HEK293 (cell line): Measurements from ENCODE around the gene ADA.

ENCODE experiments used
- CTCF ChIA-PET: fragments of 350-600 bp; formaldehyde crosslinking; extraction: SDS; loops from one replicate; lab custom pipeline; 2021; ENCODE audit warnings: antibody characterized with exemption; lab: Yijun Ruan, JAX
- POLR2A ChIA-PET: fragments of 300-600 bp; formaldehyde crosslinking; extraction: SDS; loops from one replicate; lab custom pipeline; 2020; ENCODE audit warnings: antibody characterized with exemption, inconsistent platforms; lab: Yijun Ruan, JAX
- H3K27ac ChIP-seq: fragments of 200-500 bp; sonication (Bioruptor generic); 2 replicates; pipeline ENCODE4 v1.5.1; 2014; ENCODE audit warnings: low read depth, low read length, control low read depth, inconsistent platforms; ENCODE audit errors: extremely low read depth
- H3K36me3 ChIP-seq, 2 experiments: fragments of 200-500 bp in 1 of 2; sonication (Bioruptor generic) in 1 of 2; 1 replicate in 1 of 2; 2 replicates in 1 of 2; pipeline ENCODE4 v1.5.1; 2014 to 2017; ENCODE audit warnings: inconsistent platforms in 2 of 2, low read length in 2 of 2; ENCODE audit not compliant: control insufficient read depth in 2 of 2, insufficient read depth in 1 of 2
- H3K4me1 ChIP-seq: fragments of 200-500 bp; sonication (Bioruptor generic); 2 replicates; pipeline ENCODE4 v1.5.1; 2014; ENCODE audit warnings: mild to moderate bottlenecking, low read length, inconsistent platforms; ENCODE audit not compliant: control insufficient read depth, insufficient read depth
- H3K4me3 ChIP-seq: 2 replicates; pipeline ENCODE4 v1.5.1; 2011; ENCODE audit warnings: low read depth, mild to moderate bottlenecking, control low read depth, low read length, moderate library complexity
- H3K9me3 ChIP-seq: fragments of 200-500 bp; sonication (Bioruptor generic); 2 replicates; pipeline ENCODE4 v1.5.1; 2014; ENCODE audit warnings: low read depth, low read length, inconsistent platforms; ENCODE audit not compliant: control insufficient read depth, insufficient read depth
- GLI2 ChIP-seq: fragments of 450-650 bp; formaldehyde crosslinking; IDR thresholded peaks from 2 replicates; pipeline ENCODE4; 2017; ENCODE audit warnings: missing biosample characterization, missing genetic modification characterization, low read depth, borderline replicate concordance
- IKZF3 ChIP-seq: fragments of 450-650 bp; IDR thresholded peaks from 2 replicates; pipeline ENCODE4 v1.5.0; 2018; ENCODE audit warnings: missing biosample characterization, mild to moderate bottlenecking, missing genetic modification characterization, moderate library complexity
- ZBTB1 ChIP-seq: fragments of 450-650 bp; formaldehyde crosslinking; IDR thresholded peaks from 2 replicates; pipeline ENCODE4 v1.5.1; 2016; ENCODE audit warnings: missing biosample characterization, missing genetic modification characterization
- ZEB2 ChIP-seq: fragments of 450-650 bp; formaldehyde crosslinking; IDR thresholded peaks from 2 replicates; pipeline ENCODE4 v1.5.1; 2016; ENCODE audit warnings: missing biosample characterization, missing genetic modification characterization
- ZNF560 ChIP-seq: fragments of 450-650 bp; formaldehyde crosslinking; IDR thresholded peaks from 2 replicates; pipeline ENCODE4 v1.5.1; 2017; ENCODE audit warnings: missing biosample characterization, missing genetic modification characterization, borderline replicate concordance
- ZNF585B ChIP-seq: fragments of 450-650 bp; formaldehyde crosslinking; IDR thresholded peaks from 2 replicates; pipeline ENCODE4 v1.5.1; 2016; ENCODE audit warnings: missing biosample characterization, missing genetic modification characterization
- ZNF621 ChIP-seq: fragments of 450-650 bp; formaldehyde crosslinking; IDR thresholded peaks from 2 replicates; pipeline ENCODE4 v1.5.1; 2017; ENCODE audit warnings: missing biosample characterization, missing genetic modification characterization
- ZNF629 ChIP-seq: fragments of 450-650 bp; formaldehyde crosslinking; IDR thresholded peaks from 2 replicates; pipeline ENCODE4 v1.5.1; 2017; ENCODE audit warnings: missing biosample characterization, missing genetic modification characterization
- ZNF670 ChIP-seq: fragments of 450-650 bp; formaldehyde crosslinking; IDR thresholded peaks from 2 replicates; pipeline ENCODE4 v1.5.1; 2016; ENCODE audit warnings: missing biosample characterization, missing genetic modification characterization, low read depth
- TF ChIP-seq, protein P1 (sequence below): fragments of 450-650 bp; formaldehyde crosslinking; IDR thresholded peaks from 2 replicates; pipeline ENCODE4 v1.5.1; 2016; ENCODE audit warnings: missing biosample characterization, missing genetic modification characterization
- TF ChIP-seq, protein P2 (sequence below): fragments of 450-650 bp; formaldehyde crosslinking; IDR thresholded peaks from 2 replicates; pipeline ENCODE4 v1.5.1; 2016; ENCODE audit warnings: missing biosample characterization, missing genetic modification characterization
- TF ChIP-seq, protein P3 (sequence below): fragments of 450-650 bp; formaldehyde crosslinking; IDR thresholded peaks from 2 replicates; pipeline ENCODE4 v1.5.1; 2016; ENCODE audit warnings: missing biosample characterization, missing genetic modification characterization
- TF ChIP-seq, protein P4 (sequence below): fragments of 450-650 bp; formaldehyde crosslinking; IDR thresholded peaks from 2 replicates; pipeline ENCODE4 v1.5.1; 2016; ENCODE audit warnings: missing biosample characterization, missing genetic modification characterization

Gene ADA

DNA sequence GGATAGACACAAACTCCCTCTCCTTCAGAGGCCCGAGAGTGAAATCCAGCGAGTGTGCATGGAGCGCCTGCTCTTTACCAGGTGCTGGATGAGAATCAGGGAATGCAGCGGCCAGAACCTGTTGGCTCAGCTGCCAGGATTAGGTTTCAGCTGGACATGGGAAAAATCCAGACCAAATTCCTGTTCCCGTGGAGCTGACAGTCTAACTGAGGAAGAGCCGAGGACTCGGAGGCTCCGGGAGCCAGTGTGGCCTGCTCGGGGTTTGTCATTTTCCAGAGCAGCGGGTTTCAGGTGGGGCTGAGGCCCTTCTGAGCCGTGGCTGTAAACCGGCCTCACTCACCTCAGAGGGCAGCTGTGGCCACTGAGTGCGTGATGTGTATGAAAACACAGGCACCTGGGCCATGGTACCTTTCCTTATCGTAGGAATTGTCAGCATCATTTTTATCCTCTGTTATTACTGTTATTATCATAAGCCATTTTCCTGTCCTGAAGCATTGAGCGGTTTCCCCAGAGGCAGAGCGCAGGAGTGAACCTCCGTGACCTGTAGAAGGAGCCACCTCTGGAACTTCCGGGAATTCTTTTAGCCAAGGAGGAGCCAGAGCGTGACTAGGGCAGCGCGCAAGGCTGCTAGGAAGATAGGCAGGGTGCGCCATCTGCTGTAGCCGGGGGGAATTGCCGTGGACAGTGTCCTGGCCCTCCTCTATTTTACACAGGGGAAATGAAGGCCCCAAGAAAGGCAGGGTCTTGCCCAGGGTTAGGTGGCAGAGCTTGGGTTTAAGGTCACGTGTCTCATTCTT, 41.8 kb downstream of the ADA start (continued):
- TF ChIP-seq ZNF585B (tag by site-specific recombination), result no peak
- no peak for TF ChIP-seq ZNF621 (tag by site-specific recombination)
- no peak for TF ChIP-seq ZNF560 (tag by site-specific recombination)

DNA sequence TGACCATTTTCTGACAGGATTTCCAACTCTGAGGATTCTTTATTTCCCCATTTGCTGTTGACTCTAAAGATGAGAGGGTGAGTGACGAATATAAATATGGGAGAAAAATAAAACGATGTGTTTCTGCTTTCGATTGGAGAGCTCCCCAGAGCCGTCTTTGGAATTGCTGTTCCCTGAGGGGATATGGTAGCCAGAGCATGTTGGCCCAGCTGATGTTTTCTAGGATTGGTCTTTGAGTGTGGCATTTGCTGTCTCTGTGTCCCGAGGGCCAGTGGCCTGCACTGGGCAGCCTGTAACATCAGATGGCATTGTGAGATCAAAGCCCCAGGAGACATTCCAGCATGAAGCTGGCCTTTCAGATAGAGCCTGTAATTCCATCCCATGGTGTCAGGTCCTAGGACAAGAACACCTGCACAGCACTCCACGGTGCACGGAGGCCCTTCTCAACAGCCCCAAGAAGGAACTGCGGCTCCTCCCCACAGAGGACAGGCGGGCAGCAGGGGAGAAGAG, 42.4 kb downstream of the ADA start:
- POLR2A ChIA-PET, result no interaction called here
- TF ChIP-seq, protein P1, sequence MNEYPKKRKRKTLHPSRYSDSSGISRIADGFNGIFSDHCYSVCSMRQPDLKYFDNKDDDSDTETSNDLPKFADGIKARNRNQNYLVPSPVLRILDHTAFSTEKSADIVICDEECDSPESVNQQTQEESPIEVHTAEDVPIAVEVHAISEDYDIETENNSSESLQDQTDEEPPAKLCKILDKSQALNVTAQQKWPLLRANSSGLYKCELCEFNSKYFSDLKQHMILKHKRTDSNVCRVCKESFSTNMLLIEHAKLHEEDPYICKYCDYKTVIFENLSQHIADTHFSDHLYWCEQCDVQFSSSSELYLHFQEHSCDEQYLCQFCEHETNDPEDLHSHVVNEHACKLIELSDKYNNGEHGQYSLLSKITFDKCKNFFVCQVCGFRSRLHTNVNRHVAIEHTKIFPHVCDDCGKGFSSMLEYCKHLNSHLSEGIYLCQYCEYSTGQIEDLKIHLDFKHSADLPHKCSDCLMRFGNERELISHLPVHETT (tag by site-specific recombination), result no peak
- TF ChIP-seq ZNF670 (tag by site-specific recombination), result no peak
- TF ChIP-seq, protein P2, sequence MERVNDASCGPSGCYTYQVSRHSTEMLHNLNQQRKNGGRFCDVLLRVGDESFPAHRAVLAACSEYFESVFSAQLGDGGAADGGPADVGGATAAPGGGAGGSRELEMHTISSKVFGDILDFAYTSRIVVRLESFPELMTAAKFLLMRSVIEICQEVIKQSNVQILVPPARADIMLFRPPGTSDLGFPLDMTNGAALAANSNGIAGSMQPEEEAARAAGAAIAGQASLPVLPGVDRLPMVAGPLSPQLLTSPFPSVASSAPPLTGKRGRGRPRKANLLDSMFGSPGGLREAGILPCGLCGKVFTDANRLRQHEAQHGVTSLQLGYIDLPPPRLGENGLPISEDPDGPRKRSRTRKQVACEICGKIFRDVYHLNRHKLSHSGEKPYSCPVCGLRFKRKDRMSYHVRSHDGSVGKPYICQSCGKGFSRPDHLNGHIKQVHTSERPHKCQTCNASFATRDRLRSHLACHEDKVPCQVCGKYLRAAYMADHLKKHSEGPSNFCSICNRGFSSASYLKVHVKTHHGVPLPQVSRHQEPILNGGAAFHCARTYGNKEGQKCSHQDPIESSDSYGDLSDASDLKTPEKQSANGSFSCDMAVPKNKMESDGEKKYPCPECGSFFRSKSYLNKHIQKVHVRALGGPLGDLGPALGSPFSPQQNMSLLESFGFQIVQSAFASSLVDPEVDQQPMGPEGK (tag by site-specific recombination), result no peak
- no peak for TF ChIP-seq ZEB2 (tag by site-specific recombination)
- no peak for TF ChIP-seq ZNF629 (tag by site-specific recombination)
- TF ChIP-seq ZBTB1 (tag by site-specific recombination), result no peak
- no peak for TF ChIP-seq IKZF3 (tag by site-specific recombination)
- no peak for TF ChIP-seq GLI2 (tag by site-specific recombination)
- no peak overlapping the region for H3K4me3 ChIP-seq
- H3K4me1 ChIP-seq, result no peaks in the 10 kb centered on the region
- no peaks in the 10 kb centered on the region for H3K9me3 ChIP-seq
- CTCF ChIA-PET, result interaction anchor here (0.6 to 4.1 kb wide), 22 partner anchors 7 to 413 kb away, joined by 3 to 41 read pairs (median 6); no protein-coding TSS in a partner anchor
- peaks cover 0 to 8% of the 10 kb centered on the region in 2 experiments; a peak in 1 of 3 replicates for H3K36me3 ChIP-seq
- H3K27ac ChIP-seq, result no peak overlapping the region

DNA sequence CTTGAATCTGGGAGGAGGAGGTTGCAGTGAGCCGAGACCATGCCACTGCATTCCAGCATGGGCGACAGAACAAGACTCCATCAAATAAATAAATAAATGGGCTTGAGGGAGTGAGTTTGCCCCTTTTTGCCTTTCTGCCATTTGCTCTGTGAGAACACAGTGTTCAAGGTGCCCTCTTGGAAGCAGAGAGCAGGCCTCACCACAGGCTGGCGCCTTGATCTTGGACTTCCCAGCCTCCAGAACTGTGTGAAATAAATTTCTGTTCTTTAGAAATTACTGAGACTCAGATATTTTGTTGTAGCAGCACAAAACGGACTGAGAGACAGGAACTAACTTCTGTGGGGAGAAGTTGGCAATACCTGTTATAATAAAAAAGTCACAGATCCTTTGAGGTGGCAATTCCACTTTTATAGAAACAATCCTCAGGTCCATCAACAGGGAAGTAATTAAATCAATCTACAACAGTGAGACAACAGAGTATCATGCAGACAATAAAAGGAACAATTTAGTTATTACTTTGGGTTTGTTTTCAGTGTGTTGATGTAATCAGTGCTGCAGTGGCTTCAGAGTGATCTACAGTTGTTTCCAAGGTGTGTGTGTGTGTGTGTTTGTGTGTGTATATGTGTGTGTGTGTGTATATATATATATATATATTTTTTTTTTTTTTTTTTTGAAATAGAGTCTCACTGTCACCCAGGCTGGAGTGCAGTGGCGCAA, 44.6 kb downstream of the ADA start:
- TF ChIP-seq, protein P3, sequence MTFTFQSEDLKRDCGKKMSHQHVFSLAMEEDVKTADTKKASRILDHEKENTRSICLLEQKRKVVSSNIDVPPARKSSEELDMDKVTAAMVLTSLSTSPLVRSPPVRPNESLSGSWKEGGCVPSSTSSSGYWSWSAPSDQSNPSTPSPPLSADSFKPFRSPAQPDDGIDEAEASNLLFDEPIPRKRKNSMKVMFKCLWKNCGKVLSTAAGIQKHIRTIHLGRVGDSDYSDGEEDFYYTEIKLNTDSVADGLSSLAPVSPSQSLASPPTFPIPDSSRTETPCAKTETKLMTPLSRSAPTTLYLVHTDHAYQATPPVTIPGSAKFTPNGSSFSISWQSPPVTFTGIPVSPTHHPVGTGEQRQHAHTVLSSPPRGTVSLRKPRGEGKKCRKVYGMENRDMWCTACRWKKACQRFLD (tag by site-specific recombination), result no peak
- TF ChIP-seq, protein P4, sequence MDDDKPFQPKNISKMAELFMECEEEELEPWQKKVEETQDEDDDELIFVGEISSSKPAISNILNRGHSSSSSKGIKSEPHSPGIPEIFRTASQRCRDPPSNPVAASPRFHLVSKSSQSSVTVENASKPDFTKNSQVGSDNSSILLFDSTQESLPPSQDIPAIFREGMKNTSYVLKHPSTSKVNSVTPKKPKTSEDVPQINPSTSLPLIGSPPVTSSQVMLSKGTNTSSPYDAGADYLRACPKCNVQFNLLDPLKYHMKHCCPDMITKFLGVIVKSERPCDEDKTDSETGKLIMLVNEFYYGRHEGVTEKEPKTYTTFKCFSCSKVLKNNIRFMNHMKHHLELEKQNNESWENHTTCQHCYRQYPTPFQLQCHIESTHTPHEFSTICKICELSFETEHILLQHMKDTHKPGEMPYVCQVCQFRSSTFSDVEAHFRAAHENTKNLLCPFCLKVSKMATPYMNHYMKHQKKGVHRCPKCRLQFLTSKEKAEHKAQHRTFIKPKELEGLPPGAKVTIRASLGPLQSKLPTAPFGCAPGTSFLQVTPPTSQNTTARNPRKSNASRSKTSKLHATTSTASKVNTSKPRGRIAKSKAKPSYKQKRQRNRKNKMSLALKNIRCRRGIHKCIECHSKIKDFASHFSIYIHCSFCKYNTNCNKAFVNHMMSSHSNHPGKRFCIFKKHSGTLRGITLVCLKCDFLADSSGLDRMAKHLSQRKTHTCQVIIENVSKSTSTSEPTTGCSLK (tag by site-specific recombination), result no peak
- no peaks in the 10 kb centered on the region for H3K36me3 ChIP-seq
- CTCF ChIA-PET, result interaction anchor here (0.6 to 4.1 kb wide), 5 partner anchors 11 to 218 kb away, joined by 3 to 41 read pairs (median 3); no protein-coding TSS in a partner anchor
- no peak overlapping the region for H3K27ac ChIP-seq
- 0 out of 2 replicates have a peak, but pooled peaks cover under 1% of the 10 kb centered on the region for H3K4me1 ChIP-seq
- POLR2A ChIA-PET, result no interaction called here
- no peak overlapping the region for H3K4me3 ChIP-seq
- no peaks in the 10 kb centered on the region for H3K9me3 ChIP-seq
